GM19467 (cell line): ENCODE measurements around the gene SRCAP.
A peak's percentile ranks its signal among the peaks of the same experiment; 100 is the strongest.
"Not testable (repeated sequence)": the region's sequence is repeated elsewhere in the genome, so short reads cannot be mapped to it uniquely, and the experiment has no call there.

Experiments used
- ATAC-seq: cut with Tn5 transposase; IDR thresholded peaks from one replicate; pipeline ENCODE4 v1.9.1; 2021; ENCODE audit warnings: mild to moderate bottlenecking, moderate library complexity; ENCODE audit not compliant: unreplicated experiment

Gene SRCAP

GRCh38 chr16:30697264-30698138 lies 1.5 kb upstream of the SRCAP start:
- peak; percentile 76 for ATAC-seq

- ATAC-seq, result peak; percentile 51
Observed at GRCh38 chr16:30698139-30698815, 694 bp upstream of the SRCAP start.

GRCh38 chr16:30699615-30700099 lies 686 bp downstream of the SRCAP start:
- no peak for ATAC-seq

GRCh38 chr16:30700491-30700890 lies 1.5 kb downstream of the SRCAP start:
- ATAC-seq, result no peak

- no peak for ATAC-seq
Observed at GRCh38 chr16:30700971-30701370, 2.0 kb downstream of the SRCAP start.

- not testable (repeated sequence) for ATAC-seq
Observed at GRCh38 chr16:30703071-30703470, 4.1 kb downstream of the SRCAP start.

GRCh38 chr16:30703971-30704370 lies 5.0 kb downstream of the SRCAP start:
- ATAC-seq, result no peak

GRCh38 chr16:30706046-30706445 lies 7.1 kb downstream of the SRCAP start:
- no peak for ATAC-seq

- ATAC-seq, result no peak
Observed at GRCh38 chr16:30710971-30711370, 12.0 kb downstream of the SRCAP start.

- ATAC-seq, result no peak
Observed at GRCh38 chr16:30711712-30712111, 12.7 kb downstream of the SRCAP start.

- no peak for ATAC-seq
Observed at GRCh38 chr16:30715750-30716445, 16.9 kb downstream of the SRCAP start.

- no peak for ATAC-seq
Observed at GRCh38 chr16:30720086-30720485, 21.1 kb downstream of the SRCAP start.

GRCh38 chr16:30720694-30721093 lies 21.7 kb downstream of the SRCAP start:
- ATAC-seq, result no peak

- no peak for ATAC-seq
Observed at GRCh38 chr16:30721167-30721566, 22.2 kb downstream of the SRCAP start.

- no peak for ATAC-seq
Observed at GRCh38 chr16:30721606-30722005, 22.6 kb downstream of the SRCAP start.

- ATAC-seq, result no peak
Observed at GRCh38 chr16:30722443-30722842, 23.5 kb downstream of the SRCAP start.

GRCh38 chr16:30722916-30723315 lies 23.9 kb downstream of the SRCAP start:
- ATAC-seq, result no peak

GRCh38 chr16:30723725-30724355 lies 24.9 kb downstream of the SRCAP start:
- no peak for ATAC-seq

GRCh38 chr16:30724641-30725417 lies 25.9 kb downstream of the SRCAP start:
- ATAC-seq, result no peak

- ATAC-seq, result no peak
Observed at GRCh38 chr16:30725418-30725792, 26.4 kb downstream of the SRCAP start.
